HFFc6 (cell line): Measurements from ENCODE around the gene BATF3. TPM values are rescaled to one million over a fixed set of nuclear protein-coding genes. Genes with fewer than 3 reads are reported as not detected.

Experiments used
- DNase-seq: peaks from one replicate; pipeline ENCODE4 v3.0.0-alpha.2; 2018
- H3K27ac Mint-ChIP-seq: 2 replicates; pipeline ENCODE4 v1.8.0; 2020; ENCODE audit warnings: mild to moderate bottlenecking, mixed read lengths
- H3K27me3 Mint-ChIP-seq: 2 replicates; pipeline ENCODE4 v1.8.0; 2021; ENCODE audit warnings: mild to moderate bottlenecking, moderate library complexity, mixed read lengths; ENCODE audit not compliant: insufficient read depth
- H3K36me3 Mint-ChIP-seq: 2 replicates; pipeline ENCODE4 v1.8.0; 2021; ENCODE audit warnings: low read depth, mixed read lengths
- H3K4me1 Mint-ChIP-seq: 2 replicates; pipeline ENCODE4 v1.8.0; 2020; ENCODE audit warnings: low read depth, mixed read lengths
- H3K4me3 Mint-ChIP-seq: 2 replicates; pipeline ENCODE4 v1.8.0; 2020; ENCODE audit warnings: mild to moderate bottlenecking, moderate library complexity, mixed read lengths
- H3K9me3 Mint-ChIP-seq: 2 replicates; pipeline ENCODE4 v1.8.0; 2020; ENCODE audit warnings: mild to moderate bottlenecking, mixed read lengths
- CTCF ChIP-seq: fragments of 200-600 bp; sonication (generic); IDR thresholded peaks from 2 replicates; pipeline ENCODE4 v1.5.0; 2021; ENCODE audit warnings: antibody characterized with exemption, mild to moderate bottlenecking
- total RNA-seq, 6 experiments: library from RNA; stranded (reverse); fragmentation: NEBNext Ultra II Directional; extraction: Animal tissue kit (Norgen Biotek cat#: 25700); gene quantifications; 2 replicates in 1 of 6; 3 replicates in 5 of 6; pipeline ENCODE4 v1.2.3, GENCODE V29; 2021

BATF3 gene
- total RNA-seq, 6 experiments from 2014 or later = 0.89 to 1.7 (median 1.4) TPM

- Mint-ChIP-seq H3K9me3 (no peaks in the 10 kb centered on the region), H3K4me1 (peaks cover 46% of the 10 kb centered on the region), H3K27ac (peak overlapping the region; percentile 45; the same call in 1 of the 2 replicates), H3K36me3 (no peaks in the 10 kb centered on the region), H3K4me3 (peak overlapping the region; percentile 41), H3K27me3 (peaks cover 11% of the 10 kb centered on the region)
- DNase-seq = peak; percentile 63
- TF ChIP-seq CTCF = no peak
Measured at GRCh38 chr1:212671342-212672031, 28.2 kb downstream of the BATF3 start.

GRCh38 chr1:212670882-212671281 lies 28.8 kb downstream of the BATF3 start:
- Mint-ChIP-seq H3K4me3 (no peak overlapping the region), H3K9me3 (no peaks in the 10 kb centered on the region), H3K4me1 (peaks cover 52% of the 10 kb centered on the region), H3K27ac (no peak overlapping the region), H3K36me3 (no peaks in the 10 kb centered on the region), H3K27me3 (peaks cover 11% of the 10 kb centered on the region)
- no peak for DNase-seq
- TF ChIP-seq CTCF = no peak

GRCh38 chr1:212670301-212670700 lies 29.3 kb downstream of the BATF3 start:
- no peak for TF ChIP-seq CTCF
- peaks cover 14% of the 10 kb centered on the region for H3K27me3 Mint-ChIP-seq
- no peaks in the 10 kb centered on the region for H3K9me3 Mint-ChIP-seq
- H3K36me3 Mint-ChIP-seq = no peaks in the 10 kb centered on the region
- peaks cover 57% of the 10 kb centered on the region for H3K4me1 Mint-ChIP-seq
- no peak overlapping the region for H3K4me3 Mint-ChIP-seq
- no peak overlapping the region for H3K27ac Mint-ChIP-seq
- DNase-seq = no peak

GRCh38 chr1:212669600-212669999 lies 30.0 kb downstream of the BATF3 start:
- Mint-ChIP-seq H3K4me1 (peaks cover 57% of the 10 kb centered on the region), H3K36me3 (no peaks in the 10 kb centered on the region), H3K27ac (no peak overlapping the region), H3K9me3 (no peaks in the 10 kb centered on the region), H3K27me3 (peaks cover 13% of the 10 kb centered on the region), H3K4me3 (no peak overlapping the region)
- no peak for TF ChIP-seq CTCF
- DNase-seq = no peak

GRCh38 chr1:212669102-212669501 lies 30.5 kb downstream of the BATF3 start:
- Mint-ChIP-seq H3K27me3 (peaks cover 11% of the 10 kb centered on the region), H3K27ac (peak overlapping the region; percentile 100), H3K4me3 (peak overlapping the region; percentile 89), H3K36me3 (no peaks in the 10 kb centered on the region), H3K9me3 (no peaks in the 10 kb centered on the region), H3K4me1 (peaks cover 57% of the 10 kb centered on the region)
- peak; percentile 8 for DNase-seq
- TF ChIP-seq CTCF = peak; percentile 67
